ENCODE measurements around the gene SEMA3B.

- TF ChIP-seq CTCF (IDR thresholded peaks at IDR 0.05) (no peak), POLR2AphosphoS5 (IDR thresholded peaks at IDR 0.05) (no peak), POLR2A (IDR thresholded peaks at IDR 0.05) (no peak)
Observed at GRCh38 chr3:50222169-50222528, 46.8 kb upstream of the SEMA3B start.

Data from breast epithelium (tissue), 3 donors.